OCI-LY7 (cell line): ENCODE results near the gene ARHGAP29. TPM values are rescaled to one million over a fixed set of nuclear protein-coding genes. Genes with fewer than 3 reads are reported as not detected.

ENCODE experiments used
- BruUV-seq: library from RNA; stranded (reverse); fragments of 400-500 nt; replicated peaks from 2 replicates; lab custom pipeline; 2021; lab: Mats Ljungman, UMichigan
- CTCF ChIA-PET: fragments of 300-600 bp; sonication (Branson Sonifier 250); formaldehyde crosslinking; loops from one replicate; lab custom pipeline; 2022; ENCODE audit warnings: antibody characterized with exemption; ENCODE audit not compliant: unreplicated experiment; lab: Charles Lee
- POLR2A ChIA-PET: fragments of 300-600 bp; sonication (Branson Sonifier 250); formaldehyde crosslinking; loops from one replicate; lab custom pipeline; 2022; ENCODE audit warnings: antibody characterized with exemption; lab: Charles Lee
- DNase-seq: peaks from one replicate; pipeline ENCODE4 v3.0.0-alpha.2; 2015; ENCODE audit warnings: low spot score
- H2AFZ ChIP-seq: fragments of 200-600 bp; sonication (generic), shearing (Covaris generic); 2 replicates; pipeline ENCODE4 v1.6.1; 2014; ENCODE audit warnings: mild to moderate bottlenecking, antibody characterized with exemption, low read length, moderate library complexity
- H3K27ac ChIP-seq: fragments of 200-600 bp; sonication (generic); 2 replicates; pipeline ENCODE4 v1.5.1; 2014; ENCODE audit warnings: mixed run types, low read depth, mild to moderate bottlenecking, moderate library complexity, low read length, inconsistent platforms; ENCODE audit not compliant: poor library complexity, severe bottlenecking
- H3K36me3 ChIP-seq: fragments of 200-600 bp; sonication (generic); 2 replicates; pipeline ENCODE4 v1.6.1; 2014; ENCODE audit warnings: mild to moderate bottlenecking, antibody characterized with exemption, low read length, moderate library complexity, mixed read lengths; ENCODE audit not compliant: insufficient read depth
- H3K4me1 ChIP-seq: fragments of 200-600 bp; sonication (generic); 2 replicates; pipeline ENCODE4 v1.5.1; 2014; ENCODE audit warnings: mild to moderate bottlenecking, low read length; ENCODE audit not compliant: insufficient read depth, poor library complexity, severe bottlenecking
- H3K4me2 ChIP-seq: fragments of 200-600 bp; sonication (generic); 2 replicates; pipeline ENCODE4 v1.6.1; 2014; ENCODE audit warnings: mild to moderate bottlenecking, low read length
- H3K4me3 ChIP-seq: fragments of 200-600 bp; sonication (generic); 2 replicates; pipeline ENCODE4 v1.5.1; 2014; ENCODE audit warnings: mild to moderate bottlenecking, low read depth, low read length; ENCODE audit not compliant: poor library complexity, severe bottlenecking
- H3K79me2 ChIP-seq: fragments of 200-600 bp; sonication (generic); 2 replicates; pipeline ENCODE4 v1.6.1; 2016; ENCODE audit warnings: low read depth, mild to moderate bottlenecking, low read length, moderate library complexity, mixed read lengths; ENCODE audit not compliant: insufficient read depth
- H3K9me2 ChIP-seq: fragments of 200-600 bp; sonication (generic); 2 replicates; pipeline ENCODE4 v1.6.1; 2016; ENCODE audit warnings: mild to moderate bottlenecking, low read length, mixed read lengths; ENCODE audit not compliant: insufficient read depth
- H3K9me3 ChIP-seq: fragments of 200-600 bp; sonication (generic); 2 replicates; pipeline ENCODE4 v1.6.1; 2014; ENCODE audit warnings: mild to moderate bottlenecking, mixed run types, low read length, mixed read lengths
- H4K20me1 ChIP-seq: fragments of 200-600 bp; sonication (generic); 2 replicates; pipeline ENCODE4 v1.6.1; 2014; ENCODE audit warnings: mild to moderate bottlenecking, antibody characterized with exemption, low read length, moderate library complexity, mixed read lengths; ENCODE audit not compliant: insufficient read depth
- EZH2phosphoT487 ChIP-seq: fragments of 200-600 bp; sonication (generic); IDR thresholded peaks from 2 replicates; pipeline ENCODE4 v1.6.1; 2018; ENCODE audit warnings: low read depth, borderline replicate concordance, mild to moderate bottlenecking, mixed run types, antibody characterized with exemption, low read length, moderate library complexity, mixed read lengths
- intact Hi-C: fragments of 100-400 bp; cut with micrococcal nuclease; formaldehyde crosslinking; loops from one replicate; pipeline ENCODE4 v1.10.0; 2022; ENCODE audit not compliant: unreplicated experiment
- total RNA-seq, 2 experiments: library from RNA; depleted of rRNA in 1 of 2; stranded (reverse); fragments of >200 nt in 1 of 2; shearing (Covaris generic) in 1 of 2; gene quantifications; 2 replicates each; pipeline ENCODE4 v1.2.3, GENCODE V29; 2014 to 2022
- TF ChIP-seq, protein P1 (sequence below): fragments of 200-600 bp; sonication (generic); conservative IDR thresholded peaks from 2 replicates; pipeline ENCODE4 v1.5.1; 2014; ENCODE audit warnings: mild to moderate bottlenecking, antibody characterized with exemption, low read length, moderate library complexity, mixed read lengths

Gene ARHGAP29
- total RNA-seq, 2 experiments from 2014 or later, result 0.06 TPM; not detected in 1

- Histone ChIP-seq H3K36me3 (no peaks in the 10 kb centered on the region), H3K9me3 (no peaks in the 10 kb centered on the region), H3K27ac (no peak overlapping the region), H2AFZ (no peak overlapping the region), H3K4me3 (no peak overlapping the region), H3K4me2 (no peak overlapping the region), H3K9me2 (no peaks in the 10 kb centered on the region), H3K79me2 (no peaks in the 10 kb centered on the region), H4K20me1 (no peaks in the 10 kb centered on the region), H3K4me1 (no peaks in the 10 kb centered on the region)
- ChIA-PET CTCF (no interaction called here), POLR2A (no interaction called here)
- DNase-seq, result no peak
- intact Hi-C loops, result no loop called here
- no peak for TF ChIP-seq EZH2phosphoT487
- TF ChIP-seq, protein P1, sequence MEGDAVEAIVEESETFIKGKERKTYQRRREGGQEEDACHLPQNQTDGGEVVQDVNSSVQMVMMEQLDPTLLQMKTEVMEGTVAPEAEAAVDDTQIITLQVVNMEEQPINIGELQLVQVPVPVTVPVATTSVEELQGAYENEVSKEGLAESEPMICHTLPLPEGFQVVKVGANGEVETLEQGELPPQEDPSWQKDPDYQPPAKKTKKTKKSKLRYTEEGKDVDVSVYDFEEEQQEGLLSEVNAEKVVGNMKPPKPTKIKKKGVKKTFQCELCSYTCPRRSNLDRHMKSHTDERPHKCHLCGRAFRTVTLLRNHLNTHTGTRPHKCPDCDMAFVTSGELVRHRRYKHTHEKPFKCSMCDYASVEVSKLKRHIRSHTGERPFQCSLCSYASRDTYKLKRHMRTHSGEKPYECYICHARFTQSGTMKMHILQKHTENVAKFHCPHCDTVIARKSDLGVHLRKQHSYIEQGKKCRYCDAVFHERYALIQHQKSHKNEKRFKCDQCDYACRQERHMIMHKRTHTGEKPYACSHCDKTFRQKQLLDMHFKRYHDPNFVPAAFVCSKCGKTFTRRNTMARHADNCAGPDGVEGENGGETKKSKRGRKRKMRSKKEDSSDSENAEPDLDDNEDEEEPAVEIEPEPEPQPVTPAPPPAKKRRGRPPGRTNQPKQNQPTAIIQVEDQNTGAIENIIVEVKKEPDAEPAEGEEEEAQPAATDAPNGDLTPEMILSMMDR, result no peak
- BruUV-seq, result no TSS peak
Observed at GRCh38 chr1:94215955-94216354, 21.4 kb downstream of the ARHGAP29 start.

- H2AFZ ChIP-seq, result no peak overlapping the region
- H3K4me3 ChIP-seq, result no peak overlapping the region
- DNase-seq, result no peak
- no peaks in the 10 kb centered on the region for H3K36me3 ChIP-seq
- no peaks in the 10 kb centered on the region for H3K4me1 ChIP-seq
- H3K79me2 ChIP-seq, result no peaks in the 10 kb centered on the region
- no peak overlapping the region for H3K4me2 ChIP-seq
- CTCF ChIA-PET, result no interaction called here
- TF ChIP-seq, protein P1, result no peak
- no peak for TF ChIP-seq EZH2phosphoT487
- no peaks in the 10 kb centered on the region for H4K20me1 ChIP-seq
- POLR2A ChIA-PET, result no interaction called here
- intact Hi-C loops, result no loop called here
- no peaks in the 10 kb centered on the region for H3K9me3 ChIP-seq
- no peaks in the 10 kb centered on the region for H3K9me2 ChIP-seq
- no TSS peak for BruUV-seq
- H3K27ac ChIP-seq, result no peak overlapping the region
Observed at GRCh38 chr1:94209982-94210381, 27.4 kb downstream of the ARHGAP29 start.

DNA sequence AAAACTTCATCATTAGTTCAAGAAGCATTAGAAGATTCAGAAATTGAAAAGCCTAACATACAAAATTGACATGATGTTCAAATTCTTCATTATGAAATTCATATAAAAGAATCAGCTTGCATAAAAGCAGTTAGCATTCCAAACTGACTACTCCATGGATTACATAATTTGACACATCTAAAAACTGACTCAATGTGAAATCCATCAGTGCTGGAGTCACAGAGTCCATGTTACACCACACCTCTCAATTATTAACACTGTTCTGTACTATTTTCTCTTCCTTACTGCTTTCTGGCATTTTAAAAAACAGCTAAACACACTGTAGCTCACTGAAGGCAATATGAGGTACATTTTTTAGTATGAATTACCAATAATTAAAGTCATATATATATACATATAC is 28.0 kb downstream of the ARHGAP29 start:
- TF ChIP-seq, protein P1, result no peak
- TF ChIP-seq EZH2phosphoT487, result no peak
- POLR2A ChIA-PET, result interaction anchor here (0.6 kb wide), 1 partner anchor 339 kb away, joined by 3 read pairs; no protein-coding TSS in a partner anchor
- Histone ChIP-seq H3K4me2 (no peak overlapping the region), H3K27ac (no peak overlapping the region), H3K9me2 (no peaks in the 10 kb centered on the region), H2AFZ (no peak overlapping the region), H3K4me1 (no peaks in the 10 kb centered on the region), H4K20me1 (no peaks in the 10 kb centered on the region), H3K9me3 (no peaks in the 10 kb centered on the region), H3K4me3 (no peak overlapping the region), H3K79me2 (no peaks in the 10 kb centered on the region), H3K36me3 (no peaks in the 10 kb centered on the region)
- intact Hi-C loops, result no loop called here
- no peak for DNase-seq
- CTCF ChIA-PET, result no interaction called here
- BruUV-seq, result no TSS peak
